GM12878 (cell line): ENCODE data around the gene FLT1. TPM values are rescaled to one million over a fixed set of nuclear protein-coding genes. Genes with fewer than 3 reads are reported as not detected.

ENCODE experiments used
- ATAC-seq: fragments of 200-7000 bp; cut with Tn5 transposase; 3 replicates; pipeline ENCODE4 v1.9.1; 2020; ENCODE audit warnings: mild to moderate bottlenecking, moderate library complexity
- BruUV-seq: library from RNA; stranded (reverse); fragments of 400-500 nt; replicated peaks from 2 replicates; lab custom pipeline; 2021; lab: Mats Ljungman, UMichigan
- CTCF ChIA-PET: fragments of 300-600 bp; sonication (Branson Sonifier 250); formaldehyde crosslinking; extraction: SDS; loops from one replicate; lab custom pipeline; 2021; ENCODE audit warnings: inconsistent platforms; lab: Yijun Ruan, JAX
- POLR2A ChIA-PET: fragments of 350-600 bp; formaldehyde crosslinking; extraction: SDS; loops from one replicate; lab custom pipeline; 2021; ENCODE audit warnings: inconsistent platforms; lab: Charles Lee
- RAD21 ChIA-PET: fragments of 300-600 bp; sonication (Branson Sonifier 250); formaldehyde crosslinking; loops from one replicate; lab custom pipeline; 2023; ENCODE audit warnings: antibody characterized with exemption; ENCODE audit not compliant: unreplicated experiment; lab: Charles Lee
- SMC1A ChIA-PET: fragments of 300-600 bp; sonication (Branson Sonifier 250); formaldehyde crosslinking; loops from one replicate; lab custom pipeline; 2023; ENCODE audit not compliant: unreplicated experiment, uncharacterized antibody; lab: Charles Lee
- DNase-seq: peaks from one replicate; pipeline ENCODE4 v3.0.0-alpha.2; 2011; ENCODE audit warnings: low read depth, low spot score
- FAIRE-seq: peaks from 3 replicates; lab custom pipeline; 2011; peaks lifted over from hg19 to GRCh38; lab: Jason Lieb, UNC
- H2AFZ ChIP-seq: 2 replicates; pipeline ENCODE4 v1.6.0; 2011; ENCODE audit warnings: low read depth, low read length, control low read depth; ENCODE audit not compliant: control insufficient read depth
- H3K27ac ChIP-seq: 2 replicates; pipeline ENCODE4 v1.5.1; 2011; ENCODE audit warnings: control low read depth; ENCODE audit not compliant: control insufficient read depth, insufficient read depth
- H3K27me3 ChIP-seq, 2 experiments: replicated peaks in 1 of 2; 2 replicates each; pipeline versions ENCODE4 v1.6.0 to v1.6.1; 2011; ENCODE audit warnings: low read length in 1 of 2; ENCODE audit not compliant: control insufficient read depth in 2 of 2, insufficient read depth in 2 of 2
- H3K36me3 ChIP-seq, 2 experiments: 2 replicates each; pipeline ENCODE4 v1.5.1; 2011; ENCODE audit warnings: low read length in 1 of 2; ENCODE audit not compliant: control insufficient read depth in 2 of 2, insufficient read depth in 2 of 2
- H3K4me1 ChIP-seq: 2 replicates; pipeline ENCODE4 v1.6.1; 2011; ENCODE audit warnings: mild to moderate bottlenecking, low read length, moderate library complexity, mixed read lengths; ENCODE audit not compliant: control insufficient read depth, insufficient read depth
- H3K4me2 ChIP-seq: 2 replicates; pipeline ENCODE4 v1.6.0; 2011; ENCODE audit warnings: control low read depth; ENCODE audit not compliant: control insufficient read depth, insufficient read depth
- H3K4me3 ChIP-seq: fragments of 200-600 bp; sonication (generic); 2 replicates; pipeline ENCODE4 v1.5.1; 2016
- H3K79me2 ChIP-seq: 2 replicates; pipeline ENCODE4 v1.6.0; 2011; ENCODE audit warnings: low read length; ENCODE audit not compliant: control insufficient read depth, insufficient read depth
- H3K9ac ChIP-seq: 2 replicates; pipeline ENCODE4 v1.8.0; 2011; ENCODE audit warnings: low read length, control low read depth, mixed read lengths; ENCODE audit not compliant: control insufficient read depth, insufficient read depth
- H3K9me3 ChIP-seq: replicated peaks from 3 replicates; pipeline ENCODE4 v1.5.1; 2011; ENCODE audit warnings: mild to moderate bottlenecking, low read length; ENCODE audit not compliant: control insufficient read depth, insufficient read depth
- H4K20me1 ChIP-seq: 2 replicates; pipeline ENCODE4 v1.6.0; 2011; ENCODE audit not compliant: control insufficient read depth, insufficient read depth
- EGR1 ChIP-seq, 2 experiments: IDR thresholded peaks; 1 replicate in 1 of 2; 2 replicates in 1 of 2; pipeline ENCODE4 v1.6.1; 2011 to 2012; ENCODE audit warnings: low read depth in 2 of 2, low read length in 2 of 2, borderline replicate concordance in 1 of 2, mild to moderate bottlenecking in 1 of 2, moderate library complexity in 1 of 2
- FOXM1 ChIP-seq: IDR thresholded peaks from 2 replicates; pipeline ENCODE4 v1.6.1; 2012; ENCODE audit warnings: low read depth, mild to moderate bottlenecking, inconsistent platforms, low read length, moderate library complexity
- JUND ChIP-seq: IDR thresholded peaks from 2 replicates; pipeline ENCODE4 v1.6.1; 2012; ENCODE audit warnings: low read depth, mild to moderate bottlenecking, low read length, improper control_type of control experiment, moderate library complexity
- PAX8 ChIP-seq: fragments of 450-650 bp; IDR thresholded peaks from 2 replicates; pipeline ENCODE4 v1.6.1; 2017; ENCODE audit warnings: mild to moderate bottlenecking, moderate library complexity
- RFX5 ChIP-seq: IDR thresholded peaks from 2 replicates; pipeline ENCODE4 v1.6.1; 2011; ENCODE audit warnings: low read depth, low read length, improper control_type of control experiment
- SREBF2 ChIP-seq: IDR thresholded peaks from 2 replicates; pipeline ENCODE4 v1.6.1; 2012; ENCODE audit warnings: mild to moderate bottlenecking, low read length
- TAF1 ChIP-seq: IDR thresholded peaks from 2 replicates; pipeline ENCODE4 v1.6.1; 2011; ENCODE audit warnings: mild to moderate bottlenecking, low read depth, low read length, borderline replicate concordance
- ZSCAN29 ChIP-seq: fragments of 450-650 bp; IDR thresholded peaks from 2 replicates; pipeline ENCODE4 v1.6.1; 2017; ENCODE audit warnings: mild to moderate bottlenecking, moderate library complexity
- WGBS: methylation state at CpG from one replicate; pipeline ENCODE4 v1.1.6; 2016; ENCODE audit warnings: low lambda C conversion rate; ENCODE audit not compliant: insufficient replicate concordance, insufficient coverage; ENCODE audit errors: missing lambda C conversion rate; 5-methylcytosine and 5-hydroxymethylcytosine counted together
- in situ Hi-C: fragments of 300-500 bp; cut with MboI; formaldehyde crosslinking; loops from 9 replicates; pipeline ENCODE4 v1.14.3; 2018; ENCODE audit warnings: mixed read lengths
- intact Hi-C: fragments of 100-400 bp; cut with micrococcal nuclease; formaldehyde crosslinking; loops from one replicate; pipeline ENCODE4 v1.14.2; 2022; ENCODE audit not compliant: unreplicated experiment
- polyA plus RNA-seq, 11 experiments: library from polyadenylated mRNA; depleted of rRNA in 4 of 11; unstranded in 6 of 11; stranded (reverse) in 5 of 11; fragments of >200 nt; fragmentation: Nextera tagmentation in 4 of 11; fragmentation: Illumina TruSeq in 1 of 11; extraction: Ambion mirVana in 4 of 11; extraction: Trizol in 1 of 11; gene quantifications; 1 replicate in 1 of 11; 2 replicates in 10 of 11; pipeline versions ENCODE4 v1.2.1 to v1.2.3, GENCODE V29; 2011 to 2016; ENCODE audit warnings: inconsistent platforms in 2 of 11, missing spikeins in 2 of 11, low read depth in 1 of 11
- total RNA-seq, 4 experiments: library from RNA; depleted of rRNA in 3 of 4; stranded (reverse); fragments of >200 nt in 3 of 4; fragmentation: Illumina TruSeq in 1 of 4; extraction: Trizol in 1 of 4; gene quantifications; 2 replicates each; pipeline versions ENCODE4 v1.2.1 to v1.2.3, GENCODE V29; 2013 to 2021
- TF ChIP-seq, protein P1 (sequence below): IDR thresholded peaks from 2 replicates; pipeline ENCODE4 v1.6.1; 2011; ENCODE audit warnings: borderline replicate concordance, low read depth, mild to moderate bottlenecking, moderate library complexity, mixed read lengths, low read length; ENCODE audit not compliant: insufficient read depth; ENCODE audit errors: extremely low read length
- TF ChIP-seq, protein P2 (sequence below): IDR thresholded peaks from 2 replicates; pipeline ENCODE4 v1.6.1; 2012; ENCODE audit warnings: low read depth, low read length, improper control_type of control experiment

FLT1 gene
- total and polyA plus RNA-seq, 10 of the 15 experiments (the other 5 are each of a cell fraction or from before 2014, with no cell fraction given): 0.55 to 5.6 (median 0.84) TPM

DNA sequence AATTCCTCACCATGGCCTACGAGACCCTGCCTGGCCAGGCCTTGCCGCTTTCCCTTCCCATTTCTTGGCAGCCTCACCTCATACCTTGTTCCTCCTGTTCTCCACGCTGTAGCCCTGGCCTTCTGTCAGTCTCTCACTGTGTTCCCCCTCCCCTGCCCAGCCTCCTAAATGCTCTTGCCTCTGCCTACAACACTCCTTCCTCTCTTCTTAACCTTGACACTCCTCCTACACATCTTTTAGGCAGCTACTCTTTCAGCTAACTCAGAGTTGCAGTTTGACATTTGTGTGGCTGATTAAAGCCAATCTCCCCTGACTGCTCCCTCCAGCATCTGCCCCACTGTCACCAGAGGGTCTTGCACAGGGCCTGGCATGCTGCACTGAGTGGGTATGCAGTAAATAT lies 150.8 kb downstream of the FLT1 start:
- ATAC-seq (no peak), DNase-seq (no peak), FAIRE-seq (no peak)
- Histone ChIP-seq H2AFZ (no peak overlapping the region), H3K9me3 (no peaks in the 10 kb centered on the region), H3K4me1 (no peaks in the 10 kb centered on the region), H3K27me3 (no peaks in the 10 kb centered on the region), H3K9ac (no peak overlapping the region; the same call in 1 of the 2 replicates), H4K20me1 (no peaks in the 10 kb centered on the region), H3K27ac (no peak overlapping the region), H3K79me2 (no peaks in the 10 kb centered on the region), H3K4me3 (no peak overlapping the region), H3K4me2 (no peak overlapping the region), H3K36me3 (no peaks in the 10 kb centered on the region)
- ChIA-PET POLR2A (interaction anchor here (0.7 kb wide), 1 partner anchor 97 kb away, joined by 4 read pairs; no protein-coding TSS in a partner anchor), SMC1A (no interaction called here), CTCF (no interaction called here), RAD21 (no interaction called here)
- no TSS peak for BruUV-seq
- intact Hi-C loops (no loop called here), in situ Hi-C loops (no loop called here)
- TF ChIP-seq TAF1 (no peak), PAX8 (no peak), EGR1 (IDR thresholded peaks at IDR 0.05; ENCODE audit: borderline replicate concordance in 1 of 2, low read depth in 2 of 2, low read length in 2 of 2) (no peak), RFX5 (no peak), ZSCAN29 (no peak), JUND (no peak), FOXM1 (no peak), SREBF2 (no peak)
- TF ChIP-seq, protein P1, sequence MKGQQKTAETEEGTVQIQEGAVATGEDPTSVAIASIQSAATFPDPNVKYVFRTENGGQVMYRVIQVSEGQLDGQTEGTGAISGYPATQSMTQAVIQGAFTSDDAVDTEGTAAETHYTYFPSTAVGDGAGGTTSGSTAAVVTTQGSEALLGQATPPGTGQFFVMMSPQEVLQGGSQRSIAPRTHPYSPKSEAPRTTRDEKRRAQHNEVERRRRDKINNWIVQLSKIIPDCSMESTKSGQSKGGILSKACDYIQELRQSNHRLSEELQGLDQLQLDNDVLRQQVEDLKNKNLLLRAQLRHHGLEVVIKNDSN: no peak
- TF ChIP-seq, protein P2, sequence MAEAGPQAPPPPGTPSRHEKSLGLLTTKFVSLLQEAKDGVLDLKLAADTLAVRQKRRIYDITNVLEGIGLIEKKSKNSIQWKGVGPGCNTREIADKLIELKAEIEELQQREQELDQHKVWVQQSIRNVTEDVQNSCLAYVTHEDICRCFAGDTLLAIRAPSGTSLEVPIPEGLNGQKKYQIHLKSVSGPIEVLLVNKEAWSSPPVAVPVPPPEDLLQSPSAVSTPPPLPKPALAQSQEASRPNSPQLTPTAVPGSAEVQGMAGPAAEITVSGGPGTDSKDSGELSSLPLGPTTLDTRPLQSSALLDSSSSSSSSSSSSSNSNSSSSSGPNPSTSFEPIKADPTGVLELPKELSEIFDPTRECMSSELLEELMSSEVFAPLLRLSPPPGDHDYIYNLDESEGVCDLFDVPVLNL: no peak
- WGBS: 72% methylated on average over 3 of the region's 3 CpGs
